SKM-1 (cell line): ENCODE results near the gene GON4L.
"Not testable (repeated sequence)": the region's sequence is repeated elsewhere in the genome, so short reads cannot be mapped to it uniquely, and the experiment has no call there.

Source experiments
- DNase-seq: peaks from one replicate; lab custom pipeline; 2025; ENCODE audit not compliant: unreplicated experiment; lab: John Stamatoyannopoulos, UW

The GON4L gene, protein sequence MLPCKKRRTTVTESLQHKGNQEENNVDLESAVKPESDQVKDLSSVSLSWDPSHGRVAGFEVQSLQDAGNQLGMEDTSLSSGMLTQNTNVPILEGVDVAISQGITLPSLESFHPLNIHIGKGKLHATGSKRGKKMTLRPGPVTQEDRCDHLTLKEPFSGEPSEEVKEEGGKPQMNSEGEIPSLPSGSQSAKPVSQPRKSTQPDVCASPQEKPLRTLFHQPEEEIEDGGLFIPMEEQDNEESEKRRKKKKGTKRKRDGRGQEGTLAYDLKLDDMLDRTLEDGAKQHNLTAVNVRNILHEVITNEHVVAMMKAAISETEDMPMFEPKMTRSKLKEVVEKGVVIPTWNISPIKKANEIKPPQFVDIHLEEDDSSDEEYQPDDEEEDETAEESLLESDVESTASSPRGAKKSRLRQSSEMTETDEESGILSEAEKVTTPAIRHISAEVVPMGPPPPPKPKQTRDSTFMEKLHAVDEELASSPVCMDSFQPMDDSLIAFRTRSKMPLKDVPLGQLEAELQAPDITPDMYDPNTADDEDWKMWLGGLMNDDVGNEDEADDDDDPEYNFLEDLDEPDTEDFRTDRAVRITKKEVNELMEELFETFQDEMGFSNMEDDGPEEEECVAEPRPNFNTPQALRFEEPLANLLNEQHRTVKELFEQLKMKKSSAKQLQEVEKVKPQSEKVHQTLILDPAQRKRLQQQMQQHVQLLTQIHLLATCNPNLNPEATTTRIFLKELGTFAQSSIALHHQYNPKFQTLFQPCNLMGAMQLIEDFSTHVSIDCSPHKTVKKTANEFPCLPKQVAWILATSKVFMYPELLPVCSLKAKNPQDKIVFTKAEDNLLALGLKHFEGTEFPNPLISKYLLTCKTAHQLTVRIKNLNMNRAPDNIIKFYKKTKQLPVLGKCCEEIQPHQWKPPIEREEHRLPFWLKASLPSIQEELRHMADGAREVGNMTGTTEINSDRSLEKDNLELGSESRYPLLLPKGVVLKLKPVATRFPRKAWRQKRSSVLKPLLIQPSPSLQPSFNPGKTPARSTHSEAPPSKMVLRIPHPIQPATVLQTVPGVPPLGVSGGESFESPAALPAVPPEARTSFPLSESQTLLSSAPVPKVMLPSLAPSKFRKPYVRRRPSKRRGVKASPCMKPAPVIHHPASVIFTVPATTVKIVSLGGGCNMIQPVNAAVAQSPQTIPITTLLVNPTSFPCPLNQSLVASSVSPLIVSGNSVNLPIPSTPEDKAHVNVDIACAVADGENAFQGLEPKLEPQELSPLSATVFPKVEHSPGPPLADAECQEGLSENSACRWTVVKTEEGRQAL (N-terminal part only)

DNA sequence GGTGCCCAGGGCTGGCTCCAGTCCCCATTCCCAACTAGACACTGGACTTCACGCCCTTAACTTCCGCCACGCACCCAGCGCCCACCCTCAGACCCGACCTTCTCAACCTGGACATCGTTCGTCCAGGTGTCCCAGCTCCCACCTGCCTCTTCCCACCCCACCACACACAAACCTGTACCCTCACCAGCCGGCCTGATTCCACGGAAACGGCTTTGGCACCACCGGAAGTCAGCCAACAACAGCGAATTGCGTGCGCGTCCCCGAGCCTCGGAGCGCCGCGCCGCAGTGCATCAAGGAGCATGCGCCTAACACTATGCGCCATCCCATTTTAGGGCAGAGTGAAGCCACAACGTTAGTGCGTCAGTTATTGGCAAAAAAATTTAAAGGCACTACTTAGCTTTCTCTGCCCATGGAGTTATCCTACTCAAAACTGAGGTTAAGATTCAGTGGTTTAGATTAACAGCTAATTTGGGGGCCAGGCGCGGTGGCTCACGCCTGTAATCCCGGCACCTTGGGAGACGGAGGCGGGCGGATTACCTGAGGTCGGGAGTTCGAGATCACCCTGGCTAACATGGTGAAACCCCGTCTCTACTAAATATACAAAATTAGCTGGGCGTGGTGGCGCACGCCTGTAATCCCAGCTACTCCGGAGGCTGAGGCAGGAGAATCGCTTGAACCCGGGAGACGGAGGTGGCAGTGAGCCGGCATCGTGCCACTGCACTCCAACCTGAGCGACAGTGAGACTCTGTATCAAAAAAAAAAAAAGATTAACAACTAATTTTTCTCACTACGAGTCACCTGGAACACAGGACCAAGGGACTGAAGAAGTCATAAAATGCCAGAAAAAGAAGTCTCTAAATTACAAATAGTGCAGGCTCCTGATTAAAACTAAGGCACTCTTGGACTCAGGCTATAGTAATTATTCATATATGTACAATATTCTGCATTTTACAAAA is at the start of gene GON4L:
Gene GON4L, minus strand, starts transcription at position 240 of the 956 bp plus-strand sequence. CDS start 3,434 bp downstream, outside the sequence.
- DNase-seq, result peak; percentile 99

DNA sequence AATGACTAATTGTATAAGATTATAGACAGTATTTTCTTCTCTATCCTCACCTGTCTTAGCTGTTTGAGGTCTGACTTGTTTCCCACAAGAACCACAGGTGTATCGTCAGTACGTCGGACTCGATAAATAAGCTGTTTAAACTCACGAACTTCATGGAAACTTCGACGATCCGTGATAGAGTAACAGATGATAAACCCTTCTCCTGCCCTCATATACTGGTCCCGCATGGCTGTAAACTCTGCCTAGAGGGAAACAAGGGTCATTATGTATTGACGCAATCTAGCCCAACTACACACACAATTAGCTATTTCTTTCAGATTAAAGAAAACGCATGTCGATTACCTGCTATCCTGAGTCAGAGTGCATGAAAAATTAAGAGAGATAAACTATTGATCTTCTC is 47.2 kb upstream of the GON4L start:
- DNase-seq, result no peak

DNA sequence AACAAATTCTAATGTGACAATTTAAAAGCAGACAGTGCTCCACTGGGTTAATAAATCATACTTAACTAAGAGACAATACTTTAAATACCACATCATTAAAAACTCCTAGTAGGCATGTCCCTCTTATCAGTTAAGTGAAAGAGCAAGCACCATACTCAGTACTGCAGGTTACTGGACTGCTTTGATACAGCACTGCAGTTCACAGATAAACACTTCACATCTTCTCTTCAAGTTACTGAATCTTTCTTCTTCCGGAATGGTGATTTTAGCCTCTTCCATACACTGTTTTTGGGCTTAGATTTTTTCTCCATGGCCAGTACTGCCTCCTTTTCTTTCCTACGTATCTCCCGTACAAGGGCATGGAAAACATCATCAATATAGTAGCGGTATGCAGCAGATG is 43.1 kb upstream of the GON4L start:
- no peak for DNase-seq

DNA sequence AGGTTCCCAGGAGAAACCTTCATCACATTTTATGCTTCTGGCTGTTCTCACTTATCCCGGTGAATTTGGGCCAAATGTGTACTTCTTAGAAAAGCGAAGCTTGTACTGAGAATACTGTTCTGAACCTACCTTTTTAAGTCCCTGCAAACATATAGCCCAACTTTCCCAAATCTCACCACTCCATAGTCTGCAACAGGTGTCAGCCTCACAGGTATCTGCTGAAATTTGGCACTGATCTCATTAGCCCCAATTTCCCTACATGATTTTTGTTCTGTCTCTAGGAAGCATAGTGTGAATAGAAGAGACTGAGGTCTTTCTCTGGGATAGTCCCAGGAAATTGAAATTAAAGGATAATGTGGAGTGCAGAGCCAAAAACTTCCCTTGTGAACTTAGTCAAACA is 42.7 kb upstream of the GON4L start:
- no peak for DNase-seq

DNA sequence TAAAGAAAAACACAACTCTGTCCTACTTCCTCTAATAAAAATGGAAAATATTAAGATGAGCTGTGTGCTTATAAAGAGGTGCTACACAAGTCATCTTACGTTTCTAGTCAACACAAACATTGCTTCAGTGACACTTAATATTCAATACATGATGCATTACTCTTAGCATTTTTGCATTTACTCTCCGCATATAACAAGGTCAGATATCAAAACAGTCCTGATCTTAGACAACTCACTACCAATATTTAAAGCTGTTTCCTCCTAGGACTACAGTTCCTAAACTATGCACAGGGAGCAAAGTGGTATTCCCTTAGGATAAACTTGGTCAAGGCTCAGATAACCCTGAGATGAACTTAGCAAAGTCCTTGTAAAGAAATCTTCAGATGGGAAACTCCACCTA is 41.9 kb upstream of the GON4L start:
- DNase-seq, result no peak

DNA sequence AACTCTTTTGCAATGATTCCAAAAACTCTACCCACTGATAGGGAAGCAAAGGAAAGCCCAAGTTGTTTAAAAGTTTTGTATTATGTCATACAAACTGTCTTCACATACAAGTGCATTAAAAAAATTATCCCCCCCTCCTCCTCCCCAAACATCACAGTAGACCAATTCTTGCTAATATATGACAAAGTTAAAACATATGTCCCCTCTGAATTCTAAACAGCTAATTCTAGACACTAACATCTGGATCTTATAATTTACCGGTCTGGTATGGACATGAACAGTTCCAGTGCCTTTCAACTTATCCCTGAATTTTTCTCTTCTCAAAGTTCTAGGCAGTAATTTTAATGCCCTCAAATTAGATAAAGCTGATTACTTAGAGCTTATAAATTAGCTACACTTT is 40.7 kb upstream of the GON4L start:
- DNase-seq, result no peak

DNA sequence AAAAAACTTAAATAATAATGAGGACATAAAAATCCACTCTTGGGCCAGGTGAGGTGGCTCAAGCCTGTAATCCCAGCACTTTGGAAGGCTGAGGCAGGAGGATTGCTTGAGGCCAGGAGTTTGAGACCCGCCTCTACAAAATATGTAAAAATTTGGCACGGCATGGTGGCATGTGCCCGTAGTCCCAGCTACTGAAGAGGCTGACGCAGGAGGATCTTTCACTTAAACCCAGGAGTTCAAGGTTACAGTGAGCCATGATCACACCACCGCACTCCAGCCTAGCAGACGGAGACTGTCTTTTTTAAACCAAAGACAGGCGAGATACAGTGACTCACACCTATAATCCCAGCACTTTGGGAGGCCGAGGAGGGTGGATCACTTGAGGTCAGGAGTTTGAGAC is 39.5 kb upstream of the GON4L start:
- not testable (repeated sequence) for DNase-seq

DNA sequence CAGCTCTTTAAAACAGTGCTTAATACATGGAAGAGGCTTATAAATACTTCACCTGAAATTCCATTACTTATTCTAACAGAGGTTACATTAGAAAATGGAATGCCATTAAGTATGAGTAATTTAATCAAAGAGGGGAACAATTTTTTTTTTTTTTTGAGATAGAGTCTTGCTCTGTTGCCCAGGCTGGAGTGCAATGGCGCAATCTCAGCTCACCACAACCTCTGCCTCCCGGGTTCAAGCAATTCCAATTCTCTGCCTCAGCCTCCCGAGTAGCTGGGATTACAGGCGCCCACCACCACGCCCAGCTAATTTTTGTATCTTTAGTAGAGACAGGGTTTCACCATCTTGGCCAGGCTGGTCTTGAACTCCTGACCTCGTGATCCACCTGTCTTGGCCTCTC is 38.6 kb upstream of the GON4L start:
- DNase-seq, result not testable (repeated sequence)

DNA sequence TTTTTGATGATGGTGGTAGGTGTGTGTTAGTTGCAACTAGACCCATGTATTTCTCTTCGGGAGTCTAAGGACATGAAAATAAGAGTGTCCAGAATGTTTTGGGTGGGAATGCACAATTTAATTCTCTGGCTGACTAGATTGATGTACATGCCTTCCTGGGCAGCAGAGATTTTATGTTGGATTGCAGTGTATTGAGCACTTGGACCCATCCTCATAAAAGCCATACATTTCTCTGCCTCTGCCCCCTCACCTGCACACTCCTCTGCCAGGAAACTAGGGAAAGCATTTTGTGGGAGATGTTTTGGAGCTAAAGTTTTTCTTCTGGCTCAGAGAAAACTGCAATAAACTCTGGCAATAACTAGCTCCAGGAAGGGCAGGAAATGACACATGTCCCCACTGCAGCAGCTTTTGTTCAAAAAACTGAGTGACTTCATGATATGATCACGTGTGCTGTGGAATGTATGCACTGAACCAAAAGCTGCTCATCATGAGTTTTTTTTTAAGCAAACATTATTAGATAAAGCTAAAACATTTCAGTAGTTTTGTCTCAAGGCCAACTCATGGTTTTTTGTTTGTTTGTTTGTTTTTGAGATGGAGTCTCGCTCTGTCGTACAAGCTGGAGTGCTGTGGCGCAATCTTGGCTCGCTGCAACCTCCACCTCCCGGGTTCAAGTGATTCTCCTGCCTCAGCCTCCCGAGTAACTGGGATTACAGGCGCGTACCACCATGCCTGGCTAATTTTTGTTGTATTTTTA is 36.6 kb upstream of the GON4L start:
- DNase-seq, result no peak

DNA sequence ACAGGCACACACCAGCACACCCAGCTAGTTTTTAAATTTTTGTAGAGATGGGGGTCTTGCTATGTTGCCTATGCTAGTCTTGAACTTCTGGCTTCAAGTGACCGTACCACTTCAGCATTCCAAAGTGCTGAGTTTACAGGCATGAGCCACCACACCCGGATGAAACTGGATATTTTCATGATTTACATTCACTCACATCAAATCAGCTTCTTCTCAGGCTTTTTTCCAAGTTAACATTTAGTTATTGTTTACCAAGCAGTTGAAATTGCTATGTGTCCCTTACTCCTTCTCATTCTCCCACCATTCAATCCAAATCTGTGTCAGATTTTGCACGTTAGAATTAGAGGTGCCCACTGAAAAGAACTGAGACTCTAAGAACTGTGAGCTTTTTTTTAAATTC is 35.8 kb upstream of the GON4L start:
- no peak for DNase-seq

DNA sequence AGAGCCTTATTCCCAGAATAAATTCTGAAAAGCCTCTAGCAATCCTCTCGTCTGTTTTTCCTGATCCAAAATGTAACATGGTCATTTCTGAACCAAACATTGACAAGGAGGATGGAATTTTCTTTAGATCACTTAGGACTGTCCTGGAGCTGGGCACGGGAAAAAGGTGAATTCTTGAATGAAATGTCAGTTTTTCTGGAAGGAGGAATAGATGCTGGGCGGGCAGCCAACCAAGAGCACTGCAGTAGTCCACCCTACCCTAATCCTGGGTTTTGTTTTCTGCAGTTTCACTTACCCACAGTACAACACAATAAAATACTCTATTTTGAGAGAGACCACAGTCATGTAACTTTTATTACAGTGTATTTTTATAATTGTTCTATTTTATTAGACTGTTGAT is 33.2 kb upstream of the GON4L start:
- DNase-seq, result no peak

DNA sequence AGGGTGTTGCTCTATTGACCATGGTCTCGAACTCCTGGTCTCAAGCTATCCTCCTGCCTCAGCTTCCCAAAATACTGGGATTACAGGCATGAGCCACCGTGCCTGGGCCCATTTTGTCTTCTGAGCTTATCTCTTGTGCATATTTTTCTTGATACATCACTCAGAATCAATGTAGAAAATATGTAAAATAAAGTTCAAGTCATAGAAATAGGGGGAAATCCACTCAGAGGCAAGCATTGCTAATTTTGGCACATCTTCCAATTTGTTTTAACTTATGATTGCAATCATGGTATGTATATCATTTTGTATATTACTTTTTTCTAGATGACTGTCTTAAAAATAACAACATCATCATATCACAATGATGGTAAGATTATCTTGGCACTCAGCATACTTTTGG is 32.6 kb upstream of the GON4L start:
- DNase-seq, result no peak

DNA sequence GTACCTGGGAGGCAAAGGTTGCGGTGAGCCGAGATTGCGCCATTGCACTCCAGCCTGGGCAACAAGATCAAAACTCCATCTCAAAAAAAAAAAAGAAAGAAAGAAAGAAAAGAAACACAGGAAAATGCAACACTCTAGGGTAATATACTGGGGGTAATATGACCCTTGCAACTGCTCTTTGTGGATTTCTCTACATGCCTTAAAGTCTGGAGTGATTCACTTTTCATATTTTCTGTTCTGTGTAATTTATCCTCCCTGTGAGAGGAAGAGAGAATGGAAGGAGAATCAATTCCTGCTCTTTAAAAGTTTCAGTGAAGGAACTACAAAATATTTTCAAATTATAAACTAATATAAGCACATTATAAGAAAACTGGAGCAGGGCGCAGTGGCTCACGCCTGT is 31.5 kb upstream of the GON4L start:
- no peak for DNase-seq

DNA sequence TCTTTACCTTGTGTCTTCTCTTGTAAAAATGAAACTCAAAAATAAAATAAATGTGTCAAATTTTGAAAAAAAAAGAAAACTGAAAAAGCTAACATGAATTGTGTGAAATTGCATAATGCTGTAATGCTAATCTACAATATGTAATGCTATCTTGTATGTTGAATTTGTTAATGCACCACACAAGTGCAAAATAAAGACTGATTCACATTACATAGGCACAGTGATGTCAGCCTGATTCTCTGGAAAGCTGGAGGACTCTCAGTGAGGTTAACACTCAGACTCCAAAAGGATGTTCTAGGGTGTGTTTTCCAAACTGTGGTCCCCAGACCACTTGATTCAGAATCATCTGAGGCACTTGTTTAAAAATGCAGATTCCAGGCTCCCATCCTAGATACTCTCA is 28.0 kb upstream of the GON4L start:
- DNase-seq, result no peak

DNA sequence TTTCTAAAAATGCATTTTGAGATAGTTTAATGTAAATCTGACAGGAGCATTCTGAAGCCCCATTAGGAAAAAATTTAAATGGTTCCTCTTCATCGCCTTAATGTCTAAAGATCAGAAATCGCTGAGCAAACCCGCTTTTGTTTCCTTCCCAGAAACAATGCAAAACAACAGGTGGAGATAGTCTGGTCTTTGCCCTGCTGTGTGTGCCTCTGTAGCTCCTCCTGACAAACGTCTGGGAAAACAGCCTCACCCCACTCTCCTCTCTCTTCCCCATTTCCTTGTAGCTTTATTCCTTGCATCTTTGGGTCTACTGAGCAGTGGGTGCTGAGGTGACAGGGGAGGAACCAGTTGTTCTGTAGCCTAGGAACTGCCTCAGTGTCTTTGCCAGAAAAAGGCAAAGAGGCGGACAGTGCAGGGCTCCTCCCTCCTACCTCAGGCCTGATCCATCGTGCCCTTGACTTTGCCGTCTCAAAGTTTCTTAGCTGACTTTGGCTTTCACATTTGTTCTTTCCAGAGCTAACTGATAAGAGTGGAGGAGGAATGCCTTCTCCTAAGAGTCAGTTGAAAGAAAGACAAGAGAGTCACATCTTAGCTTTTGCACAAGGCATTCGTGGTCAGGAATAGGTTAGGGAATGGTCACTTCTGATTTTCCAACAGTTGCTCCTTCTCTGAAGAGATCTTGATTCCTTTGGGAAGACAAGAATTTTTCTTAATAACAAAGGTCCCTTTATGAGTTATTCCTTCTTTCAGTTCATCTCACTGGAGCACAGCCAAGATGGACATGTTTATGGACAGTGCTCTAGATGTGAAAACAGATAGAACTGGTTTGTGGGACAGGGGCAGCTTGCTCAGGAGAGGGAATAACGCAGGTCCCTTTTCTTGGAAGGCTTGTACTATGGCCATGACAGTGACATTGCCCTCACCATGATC is 27.3 kb upstream of the GON4L start:
- no peak for DNase-seq

DNA sequence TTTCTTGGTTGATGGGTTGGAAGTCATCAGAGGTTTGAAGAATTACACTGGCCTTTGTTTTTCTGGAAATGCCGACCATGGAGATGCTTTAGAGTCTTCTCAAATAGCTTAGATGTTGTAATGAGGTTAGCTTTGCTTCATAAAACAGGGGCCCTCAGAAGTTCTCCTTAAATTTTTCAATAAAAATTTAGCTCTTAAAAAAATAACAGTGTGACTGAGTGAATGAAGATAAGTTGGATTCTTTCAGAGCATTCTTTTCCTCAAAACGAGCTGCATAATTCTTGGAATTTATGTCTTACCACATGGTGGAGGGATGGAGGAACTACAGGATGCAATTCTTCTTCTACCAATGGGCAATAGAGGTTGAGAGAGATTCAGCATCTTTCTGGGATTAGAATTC is 25.8 kb upstream of the GON4L start:
- no peak for DNase-seq

DNA sequence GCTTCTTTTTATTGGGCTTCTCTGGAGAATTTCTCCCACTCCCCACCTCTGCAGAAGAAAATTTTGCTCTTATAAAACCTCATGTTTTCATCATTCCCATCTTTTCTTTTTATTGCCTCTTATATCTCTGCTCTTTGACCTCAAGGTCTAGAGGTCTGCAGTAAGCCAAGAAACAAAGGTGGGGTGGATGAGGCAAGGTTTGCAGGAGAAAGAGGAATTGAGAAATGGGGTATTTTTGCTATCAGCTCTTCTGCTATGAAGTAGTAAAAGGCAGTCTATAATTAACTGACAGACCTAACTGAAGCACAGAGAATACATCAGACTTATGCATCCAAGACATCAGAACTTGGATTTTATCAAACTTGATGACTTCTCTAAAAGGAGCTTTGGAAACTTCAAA is 25.2 kb upstream of the GON4L start:
- no peak for DNase-seq

DNA sequence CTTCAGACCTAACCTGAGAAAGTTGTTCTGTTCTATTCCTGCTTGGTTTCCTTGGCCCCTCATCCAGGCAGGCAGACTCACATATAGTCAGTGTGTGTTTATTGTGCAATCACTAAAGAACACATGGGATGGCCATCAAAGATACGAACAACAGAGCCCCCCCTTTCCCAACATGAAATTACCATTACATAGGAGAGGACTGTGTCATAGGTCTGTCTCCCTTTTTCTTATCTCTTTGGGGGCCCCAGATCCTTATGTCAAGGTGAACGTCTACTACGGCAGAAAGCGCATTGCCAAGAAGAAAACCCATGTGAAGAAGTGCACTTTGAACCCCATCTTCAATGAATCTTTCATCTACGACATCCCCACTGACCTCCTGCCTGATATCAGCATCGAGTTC is 23.9 kb upstream of the GON4L start:
- no peak for DNase-seq
